HepG2 (cell line): Measurements from ENCODE around the gene SSU72. TPM values are rescaled to one million over a fixed set of nuclear protein-coding genes. Genes with fewer than 3 reads are reported as not detected.

Source experiments
- AKAP8 ChIP-seq: sonication (generic); formaldehyde crosslinking; IDR thresholded peaks from 2 replicates; pipeline ENCODE4 v1.5.1; 2020; ENCODE audit warnings: mild to moderate bottlenecking, missing genetic modification reagents
- ARNT2 ChIP-seq: sonication (generic); formaldehyde crosslinking; IDR thresholded peaks from 2 replicates; pipeline ENCODE4 v1.8.0; 2022; ENCODE audit warnings: mild to moderate bottlenecking, low read depth, missing genetic modification reagents, moderate library complexity
- DPF2 ChIP-seq: sonication (generic); formaldehyde crosslinking; IDR thresholded peaks from 2 replicates; pipeline ENCODE4 v1.4.0; 2020; ENCODE audit warnings: mild to moderate bottlenecking, low read depth, missing genetic modification reagents, borderline replicate concordance
- DZIP1 ChIP-seq: sonication (generic); formaldehyde crosslinking; IDR thresholded peaks from 2 replicates; pipeline ENCODE4 v1.5.0; 2020; ENCODE audit warnings: mild to moderate bottlenecking, missing genetic modification reagents
- KMT2A ChIP-seq: sonication (generic); formaldehyde crosslinking; IDR thresholded peaks from 2 replicates; pipeline ENCODE4 v1.4.0; 2020; ENCODE audit warnings: missing genetic modification reagents
- NONO ChIP-seq, 2 experiments: fragments of 450-650 bp in 1 of 2; sonication (generic) in 1 of 2; formaldehyde crosslinking in 1 of 2; IDR thresholded peaks in 1 of 2; conservative IDR thresholded peaks in 1 of 2; 2 replicates each; pipeline versions ENCODE4 v1.6.1 to v1.8.0; 2017 to 2022; ENCODE audit warnings: mild to moderate bottlenecking in 1 of 2, missing genetic modification reagents in 1 of 2, moderate library complexity in 1 of 2
- SALL2 ChIP-seq: sonication (generic); formaldehyde crosslinking; IDR thresholded peaks from 2 replicates; pipeline ENCODE4 v1.8.1; 2023; ENCODE audit warnings: mild to moderate bottlenecking, missing genetic modification reagents, inconsistent platforms
- SP5 ChIP-seq: IDR thresholded peaks from 2 replicates; pipeline ENCODE4 v1.6.1; 2016; ENCODE audit warnings: low read depth, borderline replicate concordance
- STAT6 ChIP-seq: sonication (generic); formaldehyde crosslinking; IDR thresholded peaks from 2 replicates; pipeline ENCODE4 v1.4.0; 2020; ENCODE audit warnings: missing genetic modification reagents, mild to moderate bottlenecking, borderline replicate concordance
- YEATS2 ChIP-seq: sonication (generic); formaldehyde crosslinking; IDR thresholded peaks from 2 replicates; pipeline ENCODE4 v1.4.0; 2020; ENCODE audit warnings: missing genetic modification reagents, borderline replicate concordance
- YEATS4 ChIP-seq: sonication (generic); formaldehyde crosslinking; IDR thresholded peaks from 2 replicates; pipeline ENCODE4 v1.4.0; 2020; ENCODE audit warnings: missing genetic modification reagents, borderline replicate concordance
- ZMAT3 ChIP-seq: sonication (generic); formaldehyde crosslinking; conservative IDR thresholded peaks from 2 replicates; pipeline ENCODE4 v1.7.0; 2021; ENCODE audit warnings: missing genetic modification reagents
- ZNF235 ChIP-seq: sonication (generic); formaldehyde crosslinking; IDR thresholded peaks from 2 replicates; pipeline ENCODE4 v1.8.1; 2023; ENCODE audit warnings: mild to moderate bottlenecking, missing genetic modification reagents, borderline replicate concordance
- ZNF275 ChIP-seq: sonication (generic); formaldehyde crosslinking; IDR thresholded peaks from 2 replicates; pipeline ENCODE4 v1.8.0; 2022; ENCODE audit warnings: missing genetic modification reagents, mild to moderate bottlenecking, inconsistent platforms, borderline replicate concordance
- ZNF282 ChIP-seq: fragments of 450-650 bp; IDR thresholded peaks from 2 replicates; pipeline ENCODE4 v1.6.1; 2018; ENCODE audit not compliant: partially characterized antibody
- ZNF639 ChIP-seq: conservative IDR thresholded peaks from 2 replicates; pipeline ENCODE4 v1.6.1; 2018; ENCODE audit warnings: missing genetic modification reagents
- ZNF704 ChIP-seq: sonication (generic); formaldehyde crosslinking; IDR thresholded peaks from 2 replicates; pipeline ENCODE4 v1.8.1; 2023; ENCODE audit warnings: mild to moderate bottlenecking, inconsistent platforms, moderate library complexity, missing genetic modification reagents, borderline replicate concordance
- ZSCAN22 ChIP-seq: sonication (generic); formaldehyde crosslinking; IDR thresholded peaks from 2 replicates; pipeline ENCODE4 v1.4.0; 2020; ENCODE audit warnings: mild to moderate bottlenecking, missing genetic modification reagents
- polyA plus RNA-seq, 8 experiments: library from polyadenylated mRNA; depleted of rRNA in 3 of 8; stranded (reverse) in 7 of 8; unstranded in 1 of 8; fragments of >200 nt; fragmentation: Illumina TruSeq in 4 of 8; extraction: Trizol in 4 of 8; gene quantifications; 2 replicates each; pipeline versions ENCODE4 v1.2.1 to v1.2.3, GENCODE V29; 2011 to 2016; ENCODE audit warnings: low read depth in 4 of 8, missing spikeins in 1 of 8, mixed read lengths in 1 of 8; ENCODE audit not compliant: insufficient read depth in 1 of 8
- total RNA-seq, 5 experiments: library from RNA; depleted of rRNA; stranded (reverse); fragments of >200 nt; fragmentation: Illumina TruSeq; extraction: Trizol; gene quantifications; 2 replicates each; pipeline ENCODE4 v1.2.3, GENCODE V29; 2016; ENCODE audit warnings: low read depth in 1 of 5

Gene SSU72
- total and polyA plus RNA-seq, 2 of the 13 experiments (the other 11 are each of a cell fraction or from before 2014, with no cell fraction given) = 42.8 to 67.1 TPM

GRCh38 chr1:1615256-1616044, 40.8 kb upstream of the SSU72 start, which contains the start of gene MIB2 (continued):
- TF ChIP-seq ZNF639 (CRISPR knock-in tag) (peak; percentile 78), KMT2A (CRISPR knock-in tag) (peak; percentile 28; the same call in 1 of the 2 replicates), ZNF275 (CRISPR knock-in tag) (no peak), ZSCAN22 (CRISPR knock-in tag) (no peak), ARNT2 (CRISPR knock-in tag) (peak; percentile 91), DPF2 (CRISPR knock-in tag) (peak; percentile 68; the same call in 1 of the 2 replicates), NONO (IDR thresholded peaks at IDR 0.05) (no peak), NONO (CRISPR knock-in tag; conservative IDR thresholded peaks at IDR 0.05) (peak; percentile 89), STAT6 (peak; percentile 80; the same call in 1 of the 2 replicates), SP5 (CRISPR knock-in tag) (peak; percentile 15; the same call in 1 of the 2 replicates), YEATS4 (CRISPR knock-in tag) (peak; percentile 95; the same call in 1 of the 2 replicates), AKAP8 (CRISPR knock-in tag) (peak; percentile 63; the same call in 1 of the 2 replicates), YEATS2 (CRISPR knock-in tag) (peak; percentile 81), ZNF282 (no peak), ZNF235 (peak; percentile 92), ZMAT3 (CRISPR knock-in tag) (no peak), ZNF704 (CRISPR knock-in tag) (0 out of 2 replicates have a peak, but pooled peaks have one; percentile 56), DZIP1 (CRISPR knock-in tag) (0 out of 2 replicates have a peak, but pooled peaks have one; percentile 32), SALL2 (CRISPR knock-in tag) (peak; percentile 71; the same call in 1 of the 2 replicates)
